Measurements from ENCODE around the gene CPVL. TPM values are rescaled to one million over a fixed set of nuclear protein-coding genes. Genes with fewer than 3 reads are reported as not detected.

The CPVL gene
- total and polyA plus RNA-seq, 10 donors = 18.7 to 259 (median 130) TPM

DNA sequence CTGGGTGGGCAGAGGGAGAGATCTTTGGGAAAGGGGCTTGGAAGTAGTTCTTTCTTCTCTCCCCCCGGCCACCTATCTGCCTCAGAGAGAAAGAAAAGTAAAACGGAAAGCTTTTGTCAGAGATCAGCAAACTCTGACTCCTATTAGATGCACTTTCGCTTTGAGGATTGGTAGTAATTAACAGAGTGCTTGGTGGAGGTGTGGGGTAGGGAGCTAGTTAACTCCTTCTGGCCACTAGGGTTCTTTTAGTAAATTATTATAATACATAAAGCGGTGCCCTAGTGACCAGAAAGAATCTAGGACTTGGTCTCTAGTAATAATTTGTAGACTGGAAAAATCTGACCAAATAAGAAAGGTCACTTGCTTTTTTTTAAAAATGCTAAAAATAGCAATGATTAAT is 54.6 kb downstream of the CPVL start:
- Histone ChIP-seq H3K27me3 (replicated peaks in 1 of 7) (no peaks in the 10 kb centered on the region), H3K36me3 (no peaks in the 10 kb centered on the region), H3K27ac (peak overlapping the region; percentile 45 to 86 (median 78)), H3K9me3 (no peaks in the 10 kb centered on the region), H3K4me1 (peaks cover 6 to 50% (median 37%) of the 10 kb centered on the region in 6 donors), H3K4me3 (peak overlapping the region in 4 of 8 donors; percentile 9 to 53 (median 20))
- intact Hi-C loops (cut with DNase I; ENCODE audit: low total_unique reads) = no loop called here
- TF ChIP-seq POLR2AphosphoS5 (IDR thresholded peaks at IDR 0.05) = no peak
- TF ChIP-seq, protein P1, sequence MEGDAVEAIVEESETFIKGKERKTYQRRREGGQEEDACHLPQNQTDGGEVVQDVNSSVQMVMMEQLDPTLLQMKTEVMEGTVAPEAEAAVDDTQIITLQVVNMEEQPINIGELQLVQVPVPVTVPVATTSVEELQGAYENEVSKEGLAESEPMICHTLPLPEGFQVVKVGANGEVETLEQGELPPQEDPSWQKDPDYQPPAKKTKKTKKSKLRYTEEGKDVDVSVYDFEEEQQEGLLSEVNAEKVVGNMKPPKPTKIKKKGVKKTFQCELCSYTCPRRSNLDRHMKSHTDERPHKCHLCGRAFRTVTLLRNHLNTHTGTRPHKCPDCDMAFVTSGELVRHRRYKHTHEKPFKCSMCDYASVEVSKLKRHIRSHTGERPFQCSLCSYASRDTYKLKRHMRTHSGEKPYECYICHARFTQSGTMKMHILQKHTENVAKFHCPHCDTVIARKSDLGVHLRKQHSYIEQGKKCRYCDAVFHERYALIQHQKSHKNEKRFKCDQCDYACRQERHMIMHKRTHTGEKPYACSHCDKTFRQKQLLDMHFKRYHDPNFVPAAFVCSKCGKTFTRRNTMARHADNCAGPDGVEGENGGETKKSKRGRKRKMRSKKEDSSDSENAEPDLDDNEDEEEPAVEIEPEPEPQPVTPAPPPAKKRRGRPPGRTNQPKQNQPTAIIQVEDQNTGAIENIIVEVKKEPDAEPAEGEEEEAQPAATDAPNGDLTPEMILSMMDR (IDR thresholded peaks at IDR 0.05 in 8 of 11, conservative IDR thresholded peaks at IDR 0.05 in 3 of 11) = peak in 3 of 11 experiments; percentile 10 to 24 (median 20)
- no peak for TF ChIP-seq POLR2A (IDR thresholded peaks at IDR 0.05)
- no peak for DNase-seq
- WGBS, 5 donors = 7 to 56% (median 23%) methylated on average over 4 of the region's 4 CpGs

DNA sequence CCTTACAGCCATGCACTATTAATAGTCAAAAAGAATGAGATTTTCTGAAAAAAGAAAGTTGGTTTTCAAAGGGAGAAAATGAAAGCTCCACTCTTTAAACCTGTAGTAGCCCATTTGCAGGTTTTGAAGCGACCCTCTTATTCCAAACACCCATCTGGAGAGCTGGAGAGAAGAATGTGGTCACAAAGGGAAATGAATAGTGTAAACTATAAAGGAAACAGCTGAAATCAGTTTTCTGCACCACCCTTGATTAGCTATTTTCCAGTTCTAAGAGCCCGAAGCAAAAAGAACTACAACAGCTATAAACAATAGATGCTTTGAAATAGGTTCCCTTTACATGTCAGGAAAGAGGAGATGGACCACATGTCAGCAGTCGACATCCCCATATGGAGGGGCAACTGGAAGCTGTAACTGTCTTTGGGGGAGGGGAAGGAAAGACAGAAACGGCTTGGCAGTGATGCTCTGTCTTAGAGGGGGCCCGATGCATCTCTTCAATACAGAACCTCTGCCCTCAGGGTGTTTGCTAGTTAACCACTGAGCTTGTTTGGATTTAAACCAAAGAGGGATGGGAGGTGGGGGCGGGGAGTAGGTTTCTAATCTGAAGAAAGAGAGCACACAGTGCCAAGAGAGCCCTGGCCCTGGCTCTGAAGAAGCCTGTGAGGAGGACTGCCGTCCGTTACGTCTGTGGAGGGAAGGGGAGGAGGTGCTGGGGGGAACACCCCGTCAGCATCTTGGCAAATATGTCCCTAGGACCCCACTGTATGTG is 55.3 kb downstream of the CPVL start:
- DNase-seq = no peak
- no peaks in the 10 kb centered on the region for H3K9me3 ChIP-seq
- intact Hi-C loops (cut with DNase I; ENCODE audit: low total_unique reads) = no loop called here
- peak overlapping the region; percentile 45 to 86 (median 78) for H3K27ac ChIP-seq
- TF ChIP-seq POLR2AphosphoS5 (IDR thresholded peaks at IDR 0.05) = no peak
- TF ChIP-seq, protein P1 (IDR thresholded peaks at IDR 0.05 in 8 of 11, conservative IDR thresholded peaks at IDR 0.05 in 3 of 11) = no peak
- TF ChIP-seq POLR2A (IDR thresholded peaks at IDR 0.05) = no peak
- no peaks in the 10 kb centered on the region for H3K36me3 ChIP-seq
- H3K4me1 ChIP-seq = peaks cover 6 to 56% (median 41%) of the 10 kb centered on the region in 6 donors
- whole genome bisulfite sequencing, 5 donors = 6 to 34% (median 10%) methylated on average over 10 of the region's 10 CpGs
- H3K4me3 ChIP-seq = peak overlapping the region in 4 of 8 donors; percentile 9 to 53 (median 20)
- no peaks in the 10 kb centered on the region for H3K27me3 ChIP-seq (replicated peaks in 1 of 7)

DNA sequence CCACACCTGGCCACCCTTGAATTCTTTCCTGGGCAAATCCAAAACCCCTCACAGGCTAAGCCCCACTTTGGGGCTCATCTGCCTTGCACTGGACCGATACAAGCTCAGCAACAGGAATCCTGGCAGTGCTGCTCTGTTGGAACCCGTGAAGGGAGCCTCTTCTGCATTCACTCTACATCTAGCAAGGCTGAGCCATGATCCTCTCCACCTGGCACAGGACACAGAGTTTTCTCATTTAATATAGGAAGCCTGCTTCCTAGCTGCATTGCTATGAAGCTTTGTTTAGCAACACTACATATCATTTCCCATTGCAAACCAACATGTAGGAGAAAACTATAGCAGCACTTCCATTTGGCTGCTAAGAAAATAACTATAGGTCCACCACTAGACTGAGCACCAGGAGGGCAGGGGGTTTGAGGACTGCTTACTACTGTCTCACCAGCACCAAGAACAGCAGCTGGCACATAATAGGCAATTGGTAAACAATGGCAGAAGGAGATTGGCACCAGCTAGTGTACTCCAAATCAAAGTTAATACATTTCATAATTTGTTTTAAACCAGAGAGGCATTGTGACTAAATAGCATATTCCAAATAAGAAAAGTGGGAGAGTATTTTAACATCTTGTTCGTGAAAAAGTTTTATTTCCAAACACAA is 56.1 kb downstream of the CPVL start:
- Histone ChIP-seq H3K36me3 (no peaks in the 10 kb centered on the region), H3K27ac (peak overlapping the region in 5 of 8 donors; percentile 78 to 86 (median 83)), H3K4me3 (no peak overlapping the region), H3K27me3 (replicated peaks in 1 of 7) (no peaks in the 10 kb centered on the region), H3K9me3 (no peaks in the 10 kb centered on the region), H3K4me1 (peaks cover 6 to 63% (median 41%) of the 10 kb centered on the region in 6 donors)
- TF ChIP-seq POLR2AphosphoS5 (IDR thresholded peaks at IDR 0.05) = no peak
- TF ChIP-seq POLR2A (IDR thresholded peaks at IDR 0.05) = no peak
- TF ChIP-seq, protein P1 (IDR thresholded peaks at IDR 0.05 in 8 of 11, conservative IDR thresholded peaks at IDR 0.05 in 3 of 11) = no peak
- WGBS, 5 donors = 76 to 88% (median 85%) methylated on average over 3 of the region's 3 CpGs
- no peak for DNase-seq
- intact Hi-C loops (cut with DNase I; ENCODE audit: low total_unique reads) = no loop called here

DNA sequence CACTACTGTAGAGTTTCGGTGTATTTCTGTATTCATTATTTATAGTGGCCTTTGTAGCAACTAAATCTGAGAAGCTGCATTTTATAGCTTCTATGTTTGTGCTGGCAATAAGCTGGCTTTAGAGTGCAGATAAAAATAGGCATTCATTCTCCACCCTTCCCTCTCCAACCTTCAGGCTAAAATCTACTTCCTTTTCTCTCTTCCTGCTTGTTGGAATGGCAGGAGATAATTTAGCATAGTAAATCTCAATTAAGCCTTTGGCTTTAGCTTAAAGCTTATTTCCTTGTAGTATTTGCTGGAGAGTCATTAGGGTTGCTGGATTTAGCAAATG is 58.5 kb downstream of the CPVL start:
- Histone ChIP-seq H3K4me3 (no peak overlapping the region), H3K27me3 (replicated peaks in 1 of 7) (no peaks in the 10 kb centered on the region), H3K27ac (peak overlapping the region; percentile 6 to 77 (median 64)), H3K4me1 (peaks cover 6 to 70% (median 41%) of the 10 kb centered on the region in 6 donors), H3K36me3 (no peaks in the 10 kb centered on the region), H3K9me3 (no peaks in the 10 kb centered on the region)
- intact Hi-C loops (cut with DNase I; ENCODE audit: low total_unique reads) = no loop called here
- TF ChIP-seq, protein P1 (IDR thresholded peaks at IDR 0.05 in 8 of 11, conservative IDR thresholded peaks at IDR 0.05 in 3 of 11) = no peak
- TF ChIP-seq POLR2AphosphoS5 (IDR thresholded peaks at IDR 0.05) (no peak), POLR2A (IDR thresholded peaks at IDR 0.05) (no peak)
- 55 to 73% (median 64%) methylated on average over 1 of the region's 1 CpG for WGBS, 5 donors
- no peak for DNase-seq
